Activated B cell treated with CpG ODN at 0.5 μM for 24 hours (primary cell): ENCODE data around the gene PRR13. TPM values are rescaled to one million over a fixed set of nuclear protein-coding genes. Genes with fewer than 3 reads are reported as not detected.
"Not testable (repeated sequence)": the region's sequence is repeated elsewhere in the genome, so short reads cannot be mapped to it uniquely, and the experiment has no call there.

ENCODE experiments used
- ATAC-seq: fragments of 200-7000 bp; cut with Tn5 transposase; one replicate; pipeline ENCODE4 v1.10.0; 2021; ENCODE audit warnings: low read depth, mild to moderate bottlenecking, moderate library complexity
- CTCF ChIA-PET: fragments of 350-600 bp; sonication (Branson Sonifier 250); formaldehyde crosslinking; loops from one replicate; lab custom pipeline; 2021; ENCODE audit warnings: antibody characterized with exemption; lab: Charles Lee
- POLR2A ChIA-PET: fragments of 350-600 bp; sonication (Branson Sonifier 250); formaldehyde crosslinking; loops from one replicate; lab custom pipeline; 2021; ENCODE audit warnings: antibody characterized with exemption; lab: Charles Lee
- DNase-seq: peaks from one replicate; pipeline ENCODE4 v3.0.0; 2022
- H3K27ac Mint-ChIP-seq: one replicate; pipeline ENCODE4 v1.8.0; 2020; ENCODE audit warnings: mixed read lengths
- H3K27me3 Mint-ChIP-seq: one replicate; pipeline ENCODE4 v1.8.0; 2021; ENCODE audit warnings: mixed read lengths
- H3K36me3 Mint-ChIP-seq: one replicate; pipeline ENCODE4 v1.8.0; 2021; ENCODE audit warnings: low read depth, mixed read lengths
- H3K4me1 Mint-ChIP-seq: one replicate; pipeline ENCODE4 v1.8.0; 2021; ENCODE audit warnings: mixed read lengths
- H3K4me3 Mint-ChIP-seq: one replicate; pipeline ENCODE4 v1.8.0; 2020; ENCODE audit warnings: mild to moderate bottlenecking, mixed read lengths
- H3K9me3 Mint-ChIP-seq: one replicate; pipeline ENCODE4 v1.8.0; 2020; ENCODE audit warnings: mixed read lengths
- CTCF ChIP-seq: fragments of 200-600 bp; IDR thresholded peaks from one replicate; pipeline ENCODE4 v1.8.0; 2022; ENCODE audit warnings: antibody characterized with exemption, mild to moderate bottlenecking
- intact Hi-C: fragments of 100-400 bp; cut with micrococcal nuclease; formaldehyde crosslinking; loops from one replicate; pipeline ENCODE4 v1.15.1; 2024
- total RNA-seq: library from RNA; stranded (reverse); gene quantifications from 2 replicates; pipeline ENCODE4 v1.2.3, GENCODE V29; 2022

PRR13 gene
- total RNA-seq, 1 donor from 2014 or later: 266 TPM

GRCh38 chr12:53479331-53479730, 37.8 kb downstream of the PRR13 start:
- DNase-seq (no peak), ATAC-seq (no peak)
- peaks cover 84% of the 10 kb centered on the region for H3K36me3 Mint-ChIP-seq
- no peak overlapping the region for H3K4me3 Mint-ChIP-seq
- no peaks in the 10 kb centered on the region for H3K9me3 Mint-ChIP-seq
- no peak for TF ChIP-seq CTCF
- no peak overlapping the region for H3K27ac Mint-ChIP-seq
- H3K27me3 Mint-ChIP-seq: no peaks in the 10 kb centered on the region
- ChIA-PET POLR2A (interaction anchor here (0.6 to 1.8 kb wide), 5 partner anchors 10 to 62 kb away, joined by 3 to 8 read pairs (median 4); partner anchors contain the start of gene TARBP2), CTCF (no interaction called here)
- intact Hi-C loops: no loop called here
- H3K4me1 Mint-ChIP-seq: peaks cover 3% of the 10 kb centered on the region

- intact Hi-C loops: no loop called here
- peaks cover 3% of the 10 kb centered on the region for H3K4me1 Mint-ChIP-seq
- ATAC-seq: no peak
- no peak overlapping the region for H3K27ac Mint-ChIP-seq
- no peaks in the 10 kb centered on the region for H3K27me3 Mint-ChIP-seq
- H3K4me3 Mint-ChIP-seq: no peak overlapping the region
- ChIA-PET CTCF (interaction anchor here (1.2 to 2.4 kb wide), 2 partner anchors 13 to 28 kb away, joined by 4 to 16 read pairs; no protein-coding TSS in a partner anchor), POLR2A (interaction anchor here (0.5 to 1.7 kb wide), 4 partner anchors 11 to 28 kb away, joined by 5 to 15 read pairs (median 9); partner anchors contain the start of genes NPFF and TARBP2)
- no peak for TF ChIP-seq CTCF
- peaks cover 83% of the 10 kb centered on the region for H3K36me3 Mint-ChIP-seq
- no peak for DNase-seq
- no peaks in the 10 kb centered on the region for H3K9me3 Mint-ChIP-seq
Measured at GRCh38 chr12:53480491-53481442, 39.2 kb downstream of the PRR13 start.

GRCh38 chr12:53481458-53481857, 39.9 kb downstream of the PRR13 start:
- CTCF ChIA-PET: interaction anchor here (1.2 to 2.4 kb wide), 3 partner anchors 12 to 28 kb away, joined by 4 to 16 read pairs (median 4); no protein-coding TSS in a partner anchor
- H3K27me3 Mint-ChIP-seq, DNase-seq, intact Hi-C loops, H3K4me1 Mint-ChIP-seq, H3K4me3 Mint-ChIP-seq, H3K27ac Mint-ChIP-seq, H3K9me3 Mint-ChIP-seq, ATAC-seq: not testable (repeated sequence)
- POLR2A ChIA-PET: interaction anchor here (0.9 to 1.7 kb wide), 4 partner anchors 10 to 26 kb away, joined by 4 to 15 read pairs (median 9); partner anchors contain the start of genes NPFF and TARBP2
- H3K36me3 Mint-ChIP-seq: peaks cover 79% of the 10 kb centered on the region

GRCh38 chr12:53481939-53482586, 40.5 kb downstream of the PRR13 start:
- no peaks in the 10 kb centered on the region for H3K27me3 Mint-ChIP-seq
- no peak overlapping the region for H3K4me3 Mint-ChIP-seq
- POLR2A ChIA-PET: interaction anchor here (1.2 to 1.7 kb wide), 3 partner anchors 10 to 23 kb away, joined by 4 to 15 read pairs (median 11); partner anchors contain the start of gene TARBP2
- CTCF ChIA-PET: interaction anchor here (1.2 to 2.4 kb wide), 3 partner anchors 12 to 28 kb away, joined by 4 to 16 read pairs (median 4); no protein-coding TSS in a partner anchor
- TF ChIP-seq CTCF: no peak
- H3K4me1 Mint-ChIP-seq: peaks cover 3% of the 10 kb centered on the region
- H3K27ac Mint-ChIP-seq: no peak overlapping the region
- no peaks in the 10 kb centered on the region for H3K9me3 Mint-ChIP-seq
- DNase-seq: no peak
- intact Hi-C loops: no loop called here
- peaks cover 73% of the 10 kb centered on the region for H3K36me3 Mint-ChIP-seq
- ATAC-seq: peak; percentile 54

DNA sequence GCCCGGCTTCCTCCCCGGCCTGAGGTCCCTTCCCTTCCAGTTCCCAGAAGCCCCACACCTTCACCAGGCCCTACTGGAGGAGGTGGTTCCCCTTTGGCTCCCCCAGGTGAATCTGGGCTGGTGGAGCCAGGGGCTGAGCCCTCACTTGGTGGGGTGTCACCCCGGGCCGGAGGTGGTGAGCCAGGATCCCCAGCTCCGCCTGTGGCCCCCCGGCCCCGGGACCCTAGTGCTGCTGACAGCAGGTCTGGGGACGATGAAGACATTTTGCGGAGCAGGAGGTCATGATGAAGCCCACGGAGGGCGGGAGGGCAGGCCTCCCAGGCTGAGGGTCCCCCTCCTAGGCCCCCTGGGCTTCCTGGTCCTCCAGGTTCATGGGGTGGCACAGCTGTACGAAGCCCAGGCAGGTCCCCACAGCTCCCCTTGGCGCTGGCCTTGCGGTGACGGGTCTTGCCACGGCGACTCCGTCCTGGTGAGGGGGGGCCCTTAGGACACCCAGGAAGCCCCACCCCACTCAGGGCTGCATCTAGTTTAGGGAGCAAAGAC, 41.2 kb downstream of the PRR13 start:
- Mint-ChIP-seq H3K4me1 (peaks cover 3% of the 10 kb centered on the region), H3K4me3 (no peak overlapping the region), H3K9me3 (no peaks in the 10 kb centered on the region), H3K27me3 (no peaks in the 10 kb centered on the region), H3K27ac (no peak overlapping the region), H3K36me3 (peaks cover 68% of the 10 kb centered on the region)
- ChIA-PET POLR2A (interaction anchor here (0.7 to 1.7 kb wide), 4 partner anchors 10 to 103 kb away, joined by 3 to 11 read pairs (median 6); partner anchors contain the start of gene TARBP2), CTCF (interaction anchor here (1.3 to 2.4 kb wide), 2 partner anchors 26 to 28 kb away, joined by 4 to 16 read pairs; no protein-coding TSS in a partner anchor)
- ATAC-seq (no peak), DNase-seq (no peak)
- intact Hi-C loops: no loop called here
- no peak for TF ChIP-seq CTCF
